H9 (cell line): ENCODE results near the gene TBC1D23. TPM values are rescaled to one million over a fixed set of nuclear protein-coding genes. Genes with fewer than 3 reads are reported as not detected.

Source experiments
- DNase-seq: peaks from one replicate; pipeline ENCODE4 v3.0.0-alpha.2; 2017
- H2AFZ ChIP-seq: one replicate; pipeline ENCODE4 v1.6.1; 2013; ENCODE audit warnings: mild to moderate bottlenecking, low read length, control low read depth, moderate library complexity
- H2AK5ac ChIP-seq: 2 replicates; pipeline ENCODE4 v1.6.1; 2013; ENCODE audit warnings: low read length, control low read depth, mixed read lengths; ENCODE audit not compliant: insufficient read length
- H2BK120ac ChIP-seq: one replicate; pipeline ENCODE4 v1.6.1; 2013; ENCODE audit warnings: low read depth, mild to moderate bottlenecking, low read length, control low read depth, inconsistent platforms; ENCODE audit not compliant: poor library complexity, severe bottlenecking
- H2BK12ac ChIP-seq: 2 replicates; pipeline ENCODE4 v1.6.1; 2013; ENCODE audit warnings: low read length, control low read depth, mixed read lengths, low read depth; ENCODE audit not compliant: insufficient read length
- H2BK15ac ChIP-seq: 2 replicates; pipeline ENCODE4 v1.6.1; 2013; ENCODE audit warnings: low read depth, low read length, control low read depth
- H2BK20ac ChIP-seq: one replicate; pipeline ENCODE4 v1.6.1; 2013; ENCODE audit warnings: low read depth, mild to moderate bottlenecking, low read length, control low read depth, inconsistent platforms; ENCODE audit not compliant: poor library complexity, severe bottlenecking
- H2BK5ac ChIP-seq: 2 replicates; pipeline ENCODE4 v1.6.1; 2013; ENCODE audit warnings: low read length, control low read depth, mixed read lengths; ENCODE audit not compliant: insufficient read length
- H3K14ac ChIP-seq: 2 replicates; pipeline ENCODE4 v1.6.1; 2013; ENCODE audit warnings: low read length, control low read depth; ENCODE audit not compliant: insufficient read depth
- H3K18ac ChIP-seq: 2 replicates; pipeline ENCODE4 v1.6.1; 2013; ENCODE audit warnings: low read depth, mild to moderate bottlenecking, mixed read lengths, low read length, control low read depth; ENCODE audit not compliant: insufficient read length
- H3K23ac ChIP-seq: 2 replicates; pipeline ENCODE4 v1.6.1; 2013; ENCODE audit warnings: low read length, control low read depth, mixed read lengths, low read depth; ENCODE audit not compliant: insufficient read length
- H3K23me2 ChIP-seq: 2 replicates; pipeline ENCODE4 v1.6.1; 2013; ENCODE audit warnings: low read depth, mild to moderate bottlenecking, mixed read lengths, low read length, control low read depth; ENCODE audit not compliant: insufficient read length, poor library complexity, severe bottlenecking
- H3K27ac ChIP-seq: 2 replicates; pipeline ENCODE4 v1.5.1; 2013; ENCODE audit warnings: low read length, control low read depth, mixed read lengths, low read depth; ENCODE audit not compliant: insufficient read length
- H3K27me3 ChIP-seq: 2 replicates; pipeline ENCODE4 v1.6.1; 2013; ENCODE audit warnings: low read length, control low read depth, inconsistent platforms; ENCODE audit not compliant: insufficient read depth
- H3K4ac ChIP-seq: 2 replicates; pipeline ENCODE4 v1.6.1; 2013; ENCODE audit warnings: low read depth, mild to moderate bottlenecking, control low read depth, inconsistent platforms, low read length, moderate library complexity
- H3K4me1 ChIP-seq: 2 replicates; pipeline ENCODE4 v1.6.1; 2013; ENCODE audit warnings: low read length, control low read depth, inconsistent platforms; ENCODE audit not compliant: insufficient read depth
- H3K4me2 ChIP-seq: 2 replicates; pipeline ENCODE4 v1.6.1; 2013; ENCODE audit warnings: low read length, control low read depth, mixed read lengths; ENCODE audit not compliant: insufficient read length, insufficient read depth
- H3K56ac ChIP-seq: 2 replicates; pipeline ENCODE4 v1.6.1; 2013; ENCODE audit warnings: low read depth, mild to moderate bottlenecking, mixed read lengths, low read length, control low read depth; ENCODE audit not compliant: insufficient read length
- H3K79me1 ChIP-seq: 2 replicates; pipeline ENCODE4 v1.6.1; 2013; ENCODE audit warnings: low read depth, mild to moderate bottlenecking, moderate library complexity, low read length, control low read depth, inconsistent platforms; ENCODE audit not compliant: insufficient read depth, poor library complexity, severe bottlenecking
- H3K79me2 ChIP-seq: 2 replicates; pipeline ENCODE4 v1.6.1; 2013; ENCODE audit warnings: low read length, control low read depth, inconsistent platforms; ENCODE audit not compliant: insufficient read depth
- H3K9ac ChIP-seq: 2 replicates; pipeline ENCODE4 v1.6.1; 2013; ENCODE audit warnings: low read length, control low read depth, mixed read lengths; ENCODE audit not compliant: insufficient read length; ENCODE audit errors: extremely low read depth
- H3K9me3 ChIP-seq: one replicate; pipeline ENCODE4 v1.6.1; 2013; ENCODE audit warnings: low read depth, low read length, inconsistent platforms; ENCODE audit not compliant: control insufficient read depth
- H3T11ph ChIP-seq: one replicate; pipeline ENCODE4 v1.6.1; 2013; ENCODE audit warnings: mild to moderate bottlenecking, low read length, control low read depth, inconsistent platforms
- H4K20me1 ChIP-seq: one replicate; pipeline ENCODE4 v1.6.1; 2013; ENCODE audit not compliant: control insufficient read depth, insufficient read length, insufficient read depth
- H4K5ac ChIP-seq: 2 replicates; pipeline ENCODE4 v1.6.1; 2013; ENCODE audit warnings: low read depth, mild to moderate bottlenecking, mixed read lengths, low read length, control low read depth; ENCODE audit not compliant: insufficient read length
- H4K8ac ChIP-seq: replicated peaks from 2 replicates; pipeline ENCODE4 v1.6.1; 2013; ENCODE audit warnings: low read length, control low read depth, mixed read lengths, low read depth; ENCODE audit not compliant: insufficient read length
- H4K91ac ChIP-seq: 2 replicates; pipeline ENCODE4 v1.6.1; 2013; ENCODE audit warnings: low read depth, mild to moderate bottlenecking, moderate library complexity, mixed read lengths, low read length, control low read depth; ENCODE audit not compliant: insufficient read length
- H3K27ac Mint-ChIP-seq, 3 experiments: 2 replicates in 2 of 3; 3 replicates in 1 of 3; pipeline ENCODE4 v1.8.0; 2020 to 2021; ENCODE audit warnings: mixed read lengths in 3 of 3, mild to moderate bottlenecking in 1 of 3, moderate library complexity in 1 of 3
- H3K27me3 Mint-ChIP-seq: 2 replicates; pipeline ENCODE4 v1.8.0; 2021; ENCODE audit warnings: low read depth, mild to moderate bottlenecking, moderate library complexity, mixed read lengths
- H3K36me3 Mint-ChIP-seq, 3 experiments: 2 replicates in 2 of 3; 3 replicates in 1 of 3; pipeline ENCODE4 v1.8.0; 2020 to 2021; ENCODE audit warnings: low read depth in 3 of 3, mixed read lengths in 3 of 3; ENCODE audit not compliant: insufficient read depth in 1 of 3
- H3K4me1 Mint-ChIP-seq, 2 experiments: 2 replicates each; pipeline ENCODE4 v1.8.0; 2020; ENCODE audit warnings: mixed read lengths in 2 of 2
- H3K4me3 Mint-ChIP-seq, 2 experiments: 2 replicates in 1 of 2; 3 replicates in 1 of 2; pipeline ENCODE4 v1.8.0; 2020 to 2021; ENCODE audit warnings: mild to moderate bottlenecking in 2 of 2, mixed read lengths in 2 of 2, moderate library complexity in 1 of 2
- H3K9me3 Mint-ChIP-seq, 2 experiments: 2 replicates in 1 of 2; 3 replicates in 1 of 2; pipeline ENCODE4 v1.8.0; 2020; ENCODE audit warnings: mild to moderate bottlenecking in 2 of 2, mixed read lengths in 2 of 2, moderate library complexity in 1 of 2
- WGBS: extraction: QIAGEN DNeasy Blood & Tissue Kit; methylation state at CpG from one replicate; pipeline ENCODE4 v1.1.7; 2013; ENCODE audit warnings: missing lambda C conversion rate, low lambda C conversion rate, mixed read lengths; ENCODE audit not compliant: insufficient read length; ENCODE audit errors: extremely low coverage; 5-methylcytosine and 5-hydroxymethylcytosine counted together
- total RNA-seq: library from RNA; stranded (reverse); gene quantifications from 2 replicates; pipeline ENCODE4 v1.2.1, GENCODE V29; 2021
- TF ChIP-seq, protein P1 (sequence below): fragments of 200-600 bp; sonication (generic); conservative IDR thresholded peaks from 3 replicates; pipeline ENCODE4 v1.8.0; 2021; ENCODE audit warnings: antibody characterized with exemption, mild to moderate bottlenecking

The TBC1D23 gene
- total RNA-seq, 1 experiment from 2014 or later: 37.1 TPM

- Histone ChIP-seq H4K8ac (no peak overlapping the region), H3K4me2 (no peak overlapping the region), H3K4ac (no peak overlapping the region), H3K9ac (no peak overlapping the region), H3K4me1 (no peaks in the 10 kb centered on the region), H3K79me1 (no peaks in the 10 kb centered on the region), H3K27me3 (no peaks in the 10 kb centered on the region), H2AK5ac (no peak overlapping the region), H3T11ph (no peak overlapping the region), H2AFZ (no peak overlapping the region), H4K20me1 (no peaks in the 10 kb centered on the region), H3K14ac (no peak overlapping the region), H3K56ac (no peak overlapping the region), H2BK12ac (no peak overlapping the region), H3K23ac (no peak overlapping the region), H3K23me2 (no peaks in the 10 kb centered on the region), H2BK120ac (no peak overlapping the region), H3K9me3 (no peaks in the 10 kb centered on the region), H3K18ac (no peak overlapping the region), H4K5ac (no peak overlapping the region), H3K79me2 (no peaks in the 10 kb centered on the region), H2BK20ac (no peak overlapping the region), H4K91ac (no peak overlapping the region), H2BK5ac (no peak overlapping the region), H3K27ac (no peak overlapping the region), H2BK15ac (no peak overlapping the region)
- TF ChIP-seq, protein P1, sequence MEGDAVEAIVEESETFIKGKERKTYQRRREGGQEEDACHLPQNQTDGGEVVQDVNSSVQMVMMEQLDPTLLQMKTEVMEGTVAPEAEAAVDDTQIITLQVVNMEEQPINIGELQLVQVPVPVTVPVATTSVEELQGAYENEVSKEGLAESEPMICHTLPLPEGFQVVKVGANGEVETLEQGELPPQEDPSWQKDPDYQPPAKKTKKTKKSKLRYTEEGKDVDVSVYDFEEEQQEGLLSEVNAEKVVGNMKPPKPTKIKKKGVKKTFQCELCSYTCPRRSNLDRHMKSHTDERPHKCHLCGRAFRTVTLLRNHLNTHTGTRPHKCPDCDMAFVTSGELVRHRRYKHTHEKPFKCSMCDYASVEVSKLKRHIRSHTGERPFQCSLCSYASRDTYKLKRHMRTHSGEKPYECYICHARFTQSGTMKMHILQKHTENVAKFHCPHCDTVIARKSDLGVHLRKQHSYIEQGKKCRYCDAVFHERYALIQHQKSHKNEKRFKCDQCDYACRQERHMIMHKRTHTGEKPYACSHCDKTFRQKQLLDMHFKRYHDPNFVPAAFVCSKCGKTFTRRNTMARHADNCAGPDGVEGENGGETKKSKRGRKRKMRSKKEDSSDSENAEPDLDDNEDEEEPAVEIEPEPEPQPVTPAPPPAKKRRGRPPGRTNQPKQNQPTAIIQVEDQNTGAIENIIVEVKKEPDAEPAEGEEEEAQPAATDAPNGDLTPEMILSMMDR: no peak
- H3K4me3 Mint-ChIP-seq: no peak overlapping the region
- peaks cover 1 to 42% (median 23%) of the 10 kb centered on the region in 3 experiments; a peak in 6 of 7 replicates for H3K36me3 Mint-ChIP-seq
- no peak for DNase-seq
- no CpG with 5 or more reads among the region's 2 CpGs for WGBS
- H3K27ac Mint-ChIP-seq: no peak overlapping the region
- no peaks in the 10 kb centered on the region for H3K9me3 Mint-ChIP-seq
- H3K27me3 Mint-ChIP-seq: no peaks in the 10 kb centered on the region
- no peaks in the 10 kb centered on the region for H3K4me1 Mint-ChIP-seq
These were observed 37.0 kb downstream of the TBC1D23 start for GRCh38 chr3:100297784-100298183.
